GM21576 (cell line): ENCODE results near the gene RNF144B.

Experiments
- ATAC-seq: cut with Tn5 transposase; IDR thresholded peaks from one replicate; pipeline ENCODE4 v1.9.1; 2021; ENCODE audit warnings: mild to moderate bottlenecking, moderate library complexity; ENCODE audit not compliant: unreplicated experiment

Gene RNF144B

GRCh38 chr6:18477301-18477941 lies 90.3 kb downstream of the RNF144B start:
- ATAC-seq: no peak

DNA sequence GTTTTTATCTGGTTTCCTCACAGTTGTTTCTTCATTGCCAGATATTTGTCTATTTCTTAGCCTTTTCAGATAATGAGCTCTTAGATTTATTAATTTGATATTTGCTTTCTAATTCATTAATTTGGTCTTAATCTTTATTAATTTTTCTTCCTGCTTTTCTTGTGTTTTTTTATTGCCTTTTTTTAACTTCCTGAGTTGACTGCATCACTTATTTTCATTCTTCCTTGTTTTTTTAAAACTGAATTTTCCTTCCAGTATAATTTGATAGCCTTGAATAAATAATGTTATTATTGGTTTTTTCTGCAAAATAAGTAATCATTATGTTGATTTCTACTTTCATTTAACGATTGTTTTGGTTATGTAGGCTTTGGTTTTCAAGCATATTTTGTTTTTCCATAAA lies 91.5 kb downstream of the RNF144B start:
- ATAC-seq: no peak

GRCh38 chr6:18481870-18482269 lies 94.7 kb downstream of the RNF144B start:
- no peak for ATAC-seq

DNA sequence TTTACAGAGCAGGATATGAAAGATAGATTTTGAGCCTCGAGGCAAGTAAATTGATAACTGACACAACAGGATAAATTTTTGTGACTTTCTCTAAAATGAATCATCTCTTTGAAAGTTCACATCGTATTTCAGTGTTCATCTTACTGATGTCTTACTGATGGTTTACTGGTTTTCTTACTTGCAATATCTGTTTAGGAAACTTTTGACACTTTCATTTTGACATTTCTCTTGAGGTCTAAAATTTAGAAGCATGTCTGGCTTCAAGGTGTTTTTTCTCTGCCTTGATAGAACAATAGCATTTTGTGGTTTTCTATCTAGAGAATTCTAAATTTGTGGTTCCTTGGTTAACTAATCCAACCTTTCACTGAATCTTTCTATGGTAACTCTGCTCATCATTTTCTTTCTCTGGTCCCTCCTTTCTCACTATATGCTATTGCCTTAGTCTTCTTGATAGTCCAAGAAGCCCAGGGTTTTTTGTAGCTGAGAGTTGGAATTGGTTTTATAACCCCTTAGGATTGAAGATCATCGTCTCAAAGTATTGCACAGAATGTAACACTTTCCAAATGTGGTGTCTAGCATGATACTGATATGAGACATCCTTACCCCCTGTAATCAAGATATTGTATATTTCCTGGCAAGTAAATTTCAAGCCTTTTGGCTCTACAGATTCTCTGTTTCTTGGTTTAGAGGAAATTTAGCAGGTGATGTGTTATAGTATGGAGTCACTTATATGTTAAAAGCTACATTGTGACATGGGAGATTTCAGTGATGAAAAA lies 98.7 kb downstream of the RNF144B start:
- no peak for ATAC-seq

DNA sequence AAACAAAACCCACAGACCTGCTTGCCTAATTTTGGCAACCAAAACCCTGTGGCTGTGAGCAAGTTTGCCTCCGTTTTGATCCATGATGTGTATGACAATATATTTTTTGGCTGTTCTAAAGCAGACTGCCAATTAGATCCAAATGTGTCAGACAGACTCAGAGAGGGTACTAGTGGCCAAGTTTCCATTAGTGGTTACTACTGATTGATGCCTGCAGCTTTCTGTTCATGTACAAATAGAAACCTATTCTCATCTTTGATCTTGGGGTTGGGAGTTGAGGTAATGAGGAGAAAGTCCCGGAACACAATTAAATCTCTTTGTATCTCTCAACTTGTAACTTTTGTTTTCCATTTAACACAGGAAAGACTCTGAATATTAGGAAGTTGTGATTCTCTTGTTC lies 100.9 kb downstream of the RNF144B start:
- ATAC-seq: no peak

- ATAC-seq: no peak
Observed at GRCh38 chr6:18488526-18489270, 101.5 kb downstream of the RNF144B start.

DNA sequence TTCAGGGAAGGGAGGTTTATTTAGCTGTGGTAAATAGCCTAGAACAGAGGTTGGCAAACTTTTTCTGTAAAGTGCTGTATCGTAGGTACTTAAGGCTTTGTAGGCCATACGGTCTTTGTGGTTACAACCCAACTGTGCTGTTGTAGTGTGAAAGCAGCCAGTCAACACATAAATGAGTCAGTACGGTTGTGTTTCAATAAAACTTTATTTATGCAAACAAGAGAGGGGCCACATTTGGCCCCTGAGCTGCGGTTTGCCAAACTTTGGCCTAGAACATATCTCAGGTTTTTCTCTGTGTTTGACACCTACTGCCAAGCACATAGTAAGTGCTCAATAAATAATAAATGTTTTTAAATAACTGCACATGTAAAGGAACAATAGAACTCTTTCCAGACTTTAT lies 102.2 kb downstream of the RNF144B start:
- ATAC-seq: no peak

GRCh38 chr6:18491308-18492045 lies 104.3 kb downstream of the RNF144B start:
- ATAC-seq: no peak

DNA sequence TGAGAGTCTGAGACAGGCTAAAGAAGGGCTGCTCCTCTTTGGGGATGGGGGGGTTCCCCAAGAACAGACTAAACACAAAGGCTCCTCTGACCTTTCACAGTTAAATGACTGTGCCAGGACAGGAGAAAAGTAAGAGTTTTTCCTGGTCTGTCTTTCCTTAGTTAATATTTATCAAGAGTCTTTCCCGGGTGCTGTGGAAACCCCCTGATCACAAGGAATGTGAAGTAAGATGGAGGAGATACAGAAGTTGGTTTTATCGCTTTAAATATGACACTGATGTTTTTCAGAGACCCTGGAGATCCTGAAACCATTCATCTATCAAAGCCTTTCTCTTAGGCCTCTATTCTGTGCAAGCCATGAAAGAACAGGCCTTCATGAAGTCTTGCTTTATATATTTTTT lies 105.8 kb downstream of the RNF144B start:
- no peak for ATAC-seq

DNA sequence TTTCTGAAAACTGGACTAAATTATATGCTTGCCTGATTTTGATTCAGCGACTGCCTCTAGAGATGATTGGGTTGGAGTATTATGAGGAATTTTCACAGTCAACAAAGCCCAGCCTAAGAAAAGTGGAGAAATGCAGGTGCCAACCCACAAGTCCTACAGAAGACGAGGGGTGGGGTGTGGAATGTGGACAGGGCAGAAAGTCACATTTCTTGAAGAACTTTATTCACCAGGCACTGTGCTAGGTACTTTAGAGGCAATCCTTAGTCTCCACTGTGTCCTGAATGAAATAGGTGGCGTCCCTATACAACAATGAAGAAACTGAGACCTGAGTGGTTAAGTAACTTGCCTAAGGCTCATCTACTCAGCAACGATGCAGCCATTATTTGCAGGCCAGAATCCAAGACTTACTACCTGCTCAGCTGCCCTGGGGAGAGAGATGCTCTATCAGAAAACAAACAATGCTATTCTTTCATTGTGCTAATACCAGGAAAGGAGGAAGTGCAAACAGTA lies 106.3 kb downstream of the RNF144B start:
- ATAC-seq: no peak

- no peak for ATAC-seq
Observed at GRCh38 chr6:18493925-18494324, 106.8 kb downstream of the RNF144B start.

DNA sequence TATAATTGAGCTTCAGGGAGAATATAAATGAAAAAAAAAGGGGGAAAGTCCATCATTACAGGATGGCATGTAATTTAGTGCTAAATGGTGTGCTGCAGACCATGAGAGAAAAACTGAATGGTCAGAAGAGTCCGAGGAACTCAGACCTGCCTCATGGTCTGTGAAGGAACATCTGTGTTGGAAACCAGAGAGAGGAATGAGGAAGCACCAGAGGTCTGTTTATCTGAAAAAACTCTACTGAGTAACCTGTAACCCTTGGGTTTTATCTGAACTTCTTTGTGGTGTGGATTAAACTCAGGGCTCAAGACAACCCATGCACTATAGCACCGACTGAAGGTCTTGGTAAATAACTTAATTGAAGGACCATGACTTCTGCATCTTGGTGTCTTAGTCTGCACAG lies 108.1 kb downstream of the RNF144B start:
- ATAC-seq: no peak

DNA sequence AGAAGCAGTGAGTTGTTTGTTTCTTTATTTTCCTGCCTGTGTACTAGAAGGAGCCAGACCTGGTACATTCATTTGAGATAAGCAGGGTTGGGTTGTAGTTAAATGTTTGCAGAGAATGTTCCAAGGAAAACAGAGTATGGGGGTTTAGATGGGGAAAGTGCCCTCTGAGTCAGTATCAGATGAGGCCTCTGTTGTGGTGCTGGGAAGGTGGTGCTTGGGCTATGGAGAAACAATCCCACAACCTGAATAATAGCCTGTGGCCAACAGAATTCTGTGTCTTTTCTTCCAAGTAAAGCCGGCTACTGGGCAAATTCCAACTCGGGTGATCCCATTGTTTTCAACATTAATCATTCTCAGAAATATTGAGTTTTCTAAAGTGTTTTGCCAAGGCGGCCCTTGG lies 109.3 kb downstream of the RNF144B start:
- no peak for ATAC-seq

DNA sequence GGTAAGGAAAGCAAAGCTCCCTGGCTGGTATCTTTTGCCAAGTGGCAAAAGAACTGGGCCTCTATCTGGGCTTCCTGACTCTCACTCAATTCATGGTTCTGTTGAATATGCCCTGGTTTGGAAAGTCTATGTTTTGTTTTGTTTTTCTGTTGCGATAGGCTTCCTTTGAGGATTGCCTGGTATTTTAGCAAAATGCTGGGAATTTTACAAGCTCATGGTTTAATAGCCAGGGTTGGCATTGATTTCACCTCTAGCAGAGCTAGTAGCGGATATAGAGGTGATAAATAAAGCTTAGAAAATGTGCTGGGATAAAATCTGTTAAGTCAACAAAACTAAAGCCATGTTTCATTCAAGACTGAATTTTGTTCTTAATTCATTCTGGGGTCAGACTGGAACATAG lies 109.9 kb downstream of the RNF144B start:
- no peak for ATAC-seq

- ATAC-seq: no peak
Observed at GRCh38 chr6:18498408-18498807, 111.3 kb downstream of the RNF144B start.

GRCh38 chr6:18500921-18501662 lies 113.9 kb downstream of the RNF144B start:
- ATAC-seq: no peak

DNA sequence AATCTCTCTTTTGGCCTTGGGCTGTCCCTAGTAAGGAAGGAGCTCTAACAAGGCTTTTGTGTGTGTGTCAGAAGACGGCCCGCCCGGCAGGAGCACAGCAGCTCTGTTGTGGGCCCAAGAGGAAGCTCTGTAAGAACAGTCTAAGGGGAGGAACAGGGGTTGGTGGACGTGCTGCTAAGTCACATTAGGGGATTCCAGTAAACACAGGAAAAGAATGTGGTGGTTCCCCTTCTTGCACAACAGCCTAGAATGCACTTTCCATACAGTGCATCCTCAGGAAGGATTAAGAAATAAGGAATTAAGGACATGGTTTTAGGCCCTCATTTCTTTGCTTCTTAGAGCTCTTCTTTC lies 114.5 kb downstream of the RNF144B start:
- no peak for ATAC-seq

- ATAC-seq: no peak
Observed at GRCh38 chr6:18503206-18503592, 116.0 kb downstream of the RNF144B start.

DNA sequence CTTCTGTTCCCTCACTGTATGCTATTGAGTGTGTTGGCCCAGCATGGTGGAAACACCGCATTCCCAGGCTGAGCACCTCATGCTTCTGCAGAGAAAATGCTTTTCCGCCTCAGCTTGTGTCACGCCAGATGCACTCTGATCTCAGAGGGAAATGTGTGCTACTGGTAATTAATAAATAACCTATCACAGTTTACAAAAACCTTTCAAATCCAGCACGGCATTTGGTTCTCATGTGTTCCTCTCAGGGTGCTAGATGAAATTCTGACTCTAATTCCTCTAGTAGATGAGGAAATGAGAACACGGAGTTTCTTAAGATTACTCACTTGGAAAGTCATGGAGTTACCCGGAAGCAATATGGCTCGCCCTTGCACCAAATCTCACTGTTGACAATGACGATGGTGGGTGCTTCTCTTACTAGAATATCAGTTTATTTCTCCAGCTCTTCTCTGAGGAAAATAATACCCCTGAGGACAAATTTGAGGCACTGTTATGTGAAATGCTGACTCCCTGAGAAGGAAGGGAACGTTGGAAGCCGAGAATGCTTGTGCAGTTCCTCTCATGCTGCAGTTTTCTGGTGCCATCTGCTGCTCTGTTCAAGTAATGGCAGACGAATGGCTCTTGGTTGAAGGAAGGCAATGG lies 116.6 kb downstream of the RNF144B start:
- ATAC-seq: peak; percentile 81

DNA sequence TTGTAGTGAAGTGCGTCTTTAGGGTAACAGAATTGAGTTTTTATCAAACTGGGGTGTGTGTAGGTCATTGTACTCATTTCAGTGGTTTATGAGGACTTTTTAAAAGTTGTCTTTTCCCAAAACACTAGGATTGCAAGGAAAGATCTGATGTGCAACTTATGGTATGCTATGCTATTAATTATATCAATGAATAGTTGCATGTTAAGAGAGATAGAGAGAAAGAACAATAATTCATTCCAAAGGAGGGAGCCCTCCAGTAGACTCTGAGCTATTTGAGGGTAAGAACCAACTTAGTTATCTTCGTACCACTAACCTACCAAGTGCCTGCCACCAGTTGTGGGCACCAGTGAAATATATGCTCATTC lies 117.1 kb downstream of the RNF144B start:
- no peak for ATAC-seq
